Mucosa of rectum (tissue), 2 donors: ENCODE results near the gene EXOC6.
A peak's percentile ranks its signal among the peaks of the same experiment; 100 is the strongest.

Experiments
- H3K27ac ChIP-seq, 2 donors: one replicate each; pipeline ENCODE4 v1.7.0; 2013; ENCODE audit warnings: inconsistent platforms in 2 of 2, low read depth in 2 of 2, low read length in 2 of 2
- H3K27me3 ChIP-seq, 2 donors: one replicate each; pipeline ENCODE4 v1.7.0; 2013; ENCODE audit warnings: low read length in 2 of 2; ENCODE audit not compliant: control insufficient read depth in 2 of 2, insufficient read depth in 2 of 2
- H3K36me3 ChIP-seq, 2 donors: one replicate each; pipeline ENCODE4 v1.7.0; 2013; ENCODE audit warnings: low read length in 2 of 2; ENCODE audit not compliant: control insufficient read depth in 2 of 2, insufficient read depth in 2 of 2
- H3K4me1 ChIP-seq, 2 donors: one replicate each; pipeline ENCODE4 v1.7.0; 2013; ENCODE audit warnings: low read length in 2 of 2, mild to moderate bottlenecking in 1 of 2; ENCODE audit not compliant: control insufficient read depth in 2 of 2, insufficient read depth in 2 of 2
- H3K4me3 ChIP-seq, 2 donors: one replicate each; pipeline ENCODE4 v1.7.0; 2013; ENCODE audit warnings: low read length in 2 of 2
- H3K9ac ChIP-seq, 2 donors: one replicate each; pipeline ENCODE4 v1.7.0; 2013; ENCODE audit warnings: low read length in 2 of 2, low read depth in 1 of 2, mild to moderate bottlenecking in 1 of 2
- H3K9me3 ChIP-seq, 2 donors: one replicate each; pipeline ENCODE4 v1.7.0; 2013; ENCODE audit warnings: low read length in 2 of 2; ENCODE audit not compliant: control insufficient read depth in 2 of 2
- donor health status: healthy.
- donor health status: Normal muscosa, but diverticular disease.

Gene EXOC6

GRCh38 chr10:92848441-92849233 lies at the start of gene EXOC6:
TSS of gene EXOC6 (plus strand) at chr10:92848520. CDS start at chr10:92848534, 14 bp downstream.
- Histone ChIP-seq H3K36me3 (no peaks in the 10 kb centered on the region), H3K9ac (peak within 1 kb of the TSS; percentile 77 to 80), H3K9me3 (no peaks in the 10 kb centered on the region), H3K4me1 (peaks cover 6 to 11% of the 10 kb centered on the region in 2 donors), H3K27ac (peak within 1 kb of the TSS; percentile 82 to 85), H3K27me3 (no peaks in the 10 kb centered on the region), H3K4me3 (peak within 1 kb of the TSS; percentile 80 to 86)

- Histone ChIP-seq H3K4me3 (no peak overlapping the region), H3K36me3 (no peaks in the 10 kb centered on the region), H3K27ac (no peak overlapping the region), H3K4me1 (no peaks in the 10 kb centered on the region), H3K27me3 (no peaks in the 10 kb centered on the region), H3K9ac (no peak overlapping the region), H3K9me3 (no peaks in the 10 kb centered on the region)
Observed at GRCh38 chr10:92799568-92799967, 48.8 kb upstream of the EXOC6 start.

- Histone ChIP-seq H3K4me1 (no peaks in the 10 kb centered on the region), H3K36me3 (no peaks in the 10 kb centered on the region), H3K9me3 (no peaks in the 10 kb centered on the region), H3K27ac (no peak overlapping the region), H3K4me3 (no peak overlapping the region), H3K9ac (no peak overlapping the region), H3K27me3 (no peaks in the 10 kb centered on the region)
Observed at GRCh38 chr10:92800134-92800733, 48.1 kb upstream of the EXOC6 start.

GRCh38 chr10:92801978-92802872 lies 46.1 kb upstream of the EXOC6 start:
- Histone ChIP-seq H3K4me1 (no peaks in the 10 kb centered on the region), H3K36me3 (no peaks in the 10 kb centered on the region), H3K4me3 (no peak overlapping the region), H3K27me3 (no peaks in the 10 kb centered on the region), H3K27ac (no peak overlapping the region), H3K9ac (no peak overlapping the region), H3K9me3 (no peaks in the 10 kb centered on the region)

- Histone ChIP-seq H3K4me1 (no peaks in the 10 kb centered on the region), H3K4me3 (no peak overlapping the region), H3K27ac (no peak overlapping the region), H3K27me3 (peaks cover 0 to 1% of the 10 kb centered on the region in 2 donors), H3K9me3 (no peaks in the 10 kb centered on the region), H3K9ac (no peak overlapping the region), H3K36me3 (no peaks in the 10 kb centered on the region)
Observed at GRCh38 chr10:92809840-92810239, 38.5 kb upstream of the EXOC6 start.

GRCh38 chr10:92810934-92811532 lies 37.3 kb upstream of the EXOC6 start:
- Histone ChIP-seq H3K4me3 (no peak overlapping the region), H3K9ac (no peak overlapping the region), H3K9me3 (no peaks in the 10 kb centered on the region), H3K36me3 (no peaks in the 10 kb centered on the region), H3K27me3 (peaks cover 0 to 3% of the 10 kb centered on the region in 2 donors), H3K27ac (no peak overlapping the region), H3K4me1 (no peaks in the 10 kb centered on the region)

GRCh38 chr10:92811986-92812385 lies 36.3 kb upstream of the EXOC6 start:
- H3K9me3 ChIP-seq = no peaks in the 10 kb centered on the region
- H3K4me3 ChIP-seq = no peak overlapping the region
- H3K9ac ChIP-seq = no peak overlapping the region
- H3K27ac ChIP-seq = no peak overlapping the region
- no peaks in the 10 kb centered on the region for H3K36me3 ChIP-seq
- no peaks in the 10 kb centered on the region for H3K4me1 ChIP-seq
- peaks cover 0 to 3% of the 10 kb centered on the region in 2 donors for H3K27me3 ChIP-seq

- no peaks in the 10 kb centered on the region for H3K9me3 ChIP-seq
- H3K27ac ChIP-seq = no peak overlapping the region
- H3K36me3 ChIP-seq = no peaks in the 10 kb centered on the region
- H3K9ac ChIP-seq = no peak overlapping the region
- H3K4me1 ChIP-seq = no peaks in the 10 kb centered on the region
- H3K27me3 ChIP-seq = peaks cover 0 to 3% of the 10 kb centered on the region in 2 donors
- no peak overlapping the region for H3K4me3 ChIP-seq
Observed at GRCh38 chr10:92813979-92814378, 34.3 kb upstream of the EXOC6 start.

GRCh38 chr10:92814790-92815189 lies 33.5 kb upstream of the EXOC6 start:
- Histone ChIP-seq H3K4me3 (no peak overlapping the region), H3K27ac (no peak overlapping the region), H3K27me3 (peaks cover 0 to 3% of the 10 kb centered on the region in 2 donors), H3K9me3 (no peaks in the 10 kb centered on the region), H3K9ac (no peak overlapping the region), H3K4me1 (no peaks in the 10 kb centered on the region), H3K36me3 (no peaks in the 10 kb centered on the region)
